ENCODE measurements around the gene PARK7. TPM values are rescaled to one million over a fixed set of nuclear protein-coding genes. Genes with fewer than 3 reads are reported as not detected.
"Not testable (repeated sequence)": the region's sequence is repeated elsewhere in the genome, so short reads cannot be mapped to it uniquely, and the experiment has no call there.

The PARK7 gene
- 100 to 1,000 TPM; 135 to 200 (median 186) TPM for total RNA-seq
- long read RNA-seq, donor 1, transcript PARK7-201 (7 exons, 949 nt), result major isoform, 61 of 113 reads
- long read RNA-seq, donor 1, transcript PARK7-209 (7 exons, 1,088 nt), result minor isoform, 43 of 113 reads
- long read RNA-seq, donor 1, partial matches to known transcripts, result 2 of 113 reads
- long read RNA-seq, donor 1, other reads (novel, unspliced or antisense), result 6 of 113 reads
- long read RNA-seq, donor 2, transcript PARK7-201 (7 exons, 949 nt), result minor isoform, 37 of 140 reads
- long read RNA-seq, donor 2, transcript PARK7-209 (7 exons, 1,088 nt), result major isoform, 88 of 140 reads
- long read RNA-seq, donor 2, partial matches to known transcripts, result 13 of 140 reads
- long read RNA-seq, donor 2, other reads (novel, unspliced or antisense), result 2 of 140 reads

- H3K4me3 ChIP-seq, result peak within 1 kb of the TSS; percentile 85
- DNase-seq (peak; percentile 99 to 100 (median 100)), ATAC-seq (peak; percentile 98)
- no peak for TF ChIP-seq CTCF (IDR thresholded peaks at IDR 0.05)
- no peaks in the 10 kb centered on the region for H3K9me3 ChIP-seq
- peaks cover 14% of the 10 kb centered on the region for H3K4me1 ChIP-seq (ENCODE audit: low read depth)
- intact Hi-C loops (cut with DNase I, micrococcal nuclease), result no loop called here
- H3K36me3 ChIP-seq (ENCODE audit: low read depth), result peaks cover 3% of the 10 kb centered on the region
Measured at GRCh38 chr1:7961216-7962013, at the start of gene PARK7. Gene PARK7 (plus strand): TSS chr1:7961711. CDS start chr1:7962786, 1,075 bp downstream.

- Histone ChIP-seq H3K4me1 (ENCODE audit: low read depth) (no peaks in the 10 kb centered on the region), H3K4me3 (no peak overlapping the region), H3K36me3 (ENCODE audit: low read depth) (no peaks in the 10 kb centered on the region), H3K9me3 (no peaks in the 10 kb centered on the region)
- TF ChIP-seq CTCF (IDR thresholded peaks at IDR 0.05), result no peak
- no peak for DNase-seq
- intact Hi-C loops (cut with DNase I, micrococcal nuclease), result no loop called here
- no peak for ATAC-seq
Measured at GRCh38 chr1:7912145-7912544, 49.4 kb upstream of the PARK7 start.

GRCh38 chr1:7912743-7913557, 48.6 kb upstream of the PARK7 start:
- H3K4me3 ChIP-seq, result no peak overlapping the region
- intact Hi-C loops (cut with DNase I, micrococcal nuclease), result no loop called here
- ATAC-seq, result peak; percentile 96

GRCh38 chr1:7915826-7916500, 45.5 kb upstream of the PARK7 start:
- no peak for TF ChIP-seq CTCF (IDR thresholded peaks at IDR 0.05)
- intact Hi-C loops (cut with DNase I, micrococcal nuclease), result no loop called here
- DNase-seq (no peak), ATAC-seq (no peak)
- no peaks in the 10 kb centered on the region for H3K4me1 ChIP-seq (ENCODE audit: low read depth)
- H3K4me3 ChIP-seq, result no peak overlapping the region
- H3K9me3 ChIP-seq, result no peaks in the 10 kb centered on the region
- no peaks in the 10 kb centered on the region for H3K36me3 ChIP-seq (ENCODE audit: low read depth)

More at GRCh38 chr1:7912743-7913557, 48.6 kb upstream of the PARK7 start:
- no peaks in the 10 kb centered on the region for H3K4me1 ChIP-seq (ENCODE audit: low read depth)
- no peaks in the 10 kb centered on the region for H3K9me3 ChIP-seq
- no peaks in the 10 kb centered on the region for H3K36me3 ChIP-seq (ENCODE audit: low read depth)
- no peak for TF ChIP-seq CTCF (IDR thresholded peaks at IDR 0.05)
- peak; percentile 69 to 72 (median 70) for DNase-seq

GRCh38 chr1:7916501-7916830, 45.0 kb upstream of the PARK7 start:
- Histone ChIP-seq H3K4me1 (ENCODE audit: low read depth) (no peaks in the 10 kb centered on the region), H3K36me3 (ENCODE audit: low read depth) (no peaks in the 10 kb centered on the region), H3K9me3 (no peaks in the 10 kb centered on the region), H3K4me3 (no peak overlapping the region)
- ATAC-seq (no peak), DNase-seq (no peak)
- TF ChIP-seq CTCF (IDR thresholded peaks at IDR 0.05), result no peak
- intact Hi-C loops (cut with DNase I, micrococcal nuclease), result no loop called here

- H3K36me3 ChIP-seq (ENCODE audit: low read depth); H3K9me3 ChIP-seq; intact Hi-C loops (cut with DNase I, micrococcal nuclease): not testable (repeated sequence)
Measured at GRCh38 chr1:7917971-7918370, 43.5 kb upstream of the PARK7 start.

More at GRCh38 chr1:7917971-7918370, 43.5 kb upstream of the PARK7 start:
- not testable (repeated sequence) for H3K4me1 ChIP-seq (ENCODE audit: low read depth); ATAC-seq; H3K4me3 ChIP-seq; DNase-seq
